A673 (cell line): ENCODE measurements around the gene JAG1.

Experiments used
- CTCF ChIP-seq: fragments of 300-800, 200-600 bp; sonication (generic); conservative IDR thresholded peaks from 2 replicates; pipeline ENCODE4 v1.5.1; 2017; ENCODE audit warnings: low read depth, mild to moderate bottlenecking, antibody characterized with exemption, low read length, moderate library complexity, mixed read lengths
- EZH2 ChIP-seq: fragments of 200-600 bp; sonication (generic); IDR thresholded peaks from 2 replicates; pipeline ENCODE4 v1.6.1; 2017; ENCODE audit warnings: borderline replicate concordance, low read depth, mild to moderate bottlenecking, mixed read lengths, antibody characterized with exemption, low read length; ENCODE audit not compliant: poor library complexity, severe bottlenecking

GRCh38 chr20:10654250-10654610 lies 19.6 kb downstream of the JAG1 start:
- TF ChIP-seq CTCF (no peak), EZH2 (no peak)
